Peyer's patch (tissue), 4 donors: Measurements from ENCODE around the gene KLF3.

Experiments used
- POLR2A ChIP-seq, 2 donors: fragments of 450-650 bp; IDR thresholded peaks; one replicate each; pipeline ENCODE4 v1.5.1; 2017; ENCODE audit warnings: antibody characterized with exemption in 2 of 2, mild to moderate bottlenecking in 2 of 2, moderate library complexity in 2 of 2
- TF ChIP-seq, protein P1 (sequence below), 6 experiments: fragments of 450-650 bp in 4 of 6; fragments of 200-600 bp in 2 of 6; sonication (generic) in 1 of 6; IDR thresholded peaks; one replicate each; pipeline ENCODE4 v1.5.1; 2017 to 2019; ENCODE audit warnings: antibody characterized with exemption in 6 of 6, mild to moderate bottlenecking in 3 of 6, moderate library complexity in 1 of 6

DNA sequence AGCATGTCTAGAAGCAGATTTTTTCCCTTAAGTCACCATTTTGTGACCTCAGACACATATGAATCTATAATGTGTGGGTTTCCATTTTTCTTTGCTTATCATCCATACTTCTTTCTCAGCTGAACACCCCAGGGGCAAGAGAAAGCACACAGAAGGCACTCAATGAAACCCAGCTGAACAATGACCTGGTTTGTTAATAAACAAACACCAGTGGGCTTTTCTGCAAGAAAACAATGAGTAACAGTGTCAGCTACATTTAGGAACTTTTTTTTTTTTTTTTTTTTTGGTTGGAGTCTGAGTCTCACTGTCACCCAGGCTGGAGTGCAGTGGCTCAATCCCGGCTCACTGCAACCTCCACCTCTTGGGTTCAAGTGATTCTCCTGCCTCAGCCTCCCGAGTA is 40.7 kb upstream of the KLF3 start:
- TF ChIP-seq, protein P1, sequence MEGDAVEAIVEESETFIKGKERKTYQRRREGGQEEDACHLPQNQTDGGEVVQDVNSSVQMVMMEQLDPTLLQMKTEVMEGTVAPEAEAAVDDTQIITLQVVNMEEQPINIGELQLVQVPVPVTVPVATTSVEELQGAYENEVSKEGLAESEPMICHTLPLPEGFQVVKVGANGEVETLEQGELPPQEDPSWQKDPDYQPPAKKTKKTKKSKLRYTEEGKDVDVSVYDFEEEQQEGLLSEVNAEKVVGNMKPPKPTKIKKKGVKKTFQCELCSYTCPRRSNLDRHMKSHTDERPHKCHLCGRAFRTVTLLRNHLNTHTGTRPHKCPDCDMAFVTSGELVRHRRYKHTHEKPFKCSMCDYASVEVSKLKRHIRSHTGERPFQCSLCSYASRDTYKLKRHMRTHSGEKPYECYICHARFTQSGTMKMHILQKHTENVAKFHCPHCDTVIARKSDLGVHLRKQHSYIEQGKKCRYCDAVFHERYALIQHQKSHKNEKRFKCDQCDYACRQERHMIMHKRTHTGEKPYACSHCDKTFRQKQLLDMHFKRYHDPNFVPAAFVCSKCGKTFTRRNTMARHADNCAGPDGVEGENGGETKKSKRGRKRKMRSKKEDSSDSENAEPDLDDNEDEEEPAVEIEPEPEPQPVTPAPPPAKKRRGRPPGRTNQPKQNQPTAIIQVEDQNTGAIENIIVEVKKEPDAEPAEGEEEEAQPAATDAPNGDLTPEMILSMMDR (IDR thresholded peaks at IDR 0.05), result no peak
- no peak for TF ChIP-seq POLR2A (IDR thresholded peaks at IDR 0.05)
